Measurements from ENCODE around the gene TSPYL2.
A peak's percentile ranks its signal among the peaks of the same experiment; 100 is the strongest.

The TSPYL2 gene

DNA sequence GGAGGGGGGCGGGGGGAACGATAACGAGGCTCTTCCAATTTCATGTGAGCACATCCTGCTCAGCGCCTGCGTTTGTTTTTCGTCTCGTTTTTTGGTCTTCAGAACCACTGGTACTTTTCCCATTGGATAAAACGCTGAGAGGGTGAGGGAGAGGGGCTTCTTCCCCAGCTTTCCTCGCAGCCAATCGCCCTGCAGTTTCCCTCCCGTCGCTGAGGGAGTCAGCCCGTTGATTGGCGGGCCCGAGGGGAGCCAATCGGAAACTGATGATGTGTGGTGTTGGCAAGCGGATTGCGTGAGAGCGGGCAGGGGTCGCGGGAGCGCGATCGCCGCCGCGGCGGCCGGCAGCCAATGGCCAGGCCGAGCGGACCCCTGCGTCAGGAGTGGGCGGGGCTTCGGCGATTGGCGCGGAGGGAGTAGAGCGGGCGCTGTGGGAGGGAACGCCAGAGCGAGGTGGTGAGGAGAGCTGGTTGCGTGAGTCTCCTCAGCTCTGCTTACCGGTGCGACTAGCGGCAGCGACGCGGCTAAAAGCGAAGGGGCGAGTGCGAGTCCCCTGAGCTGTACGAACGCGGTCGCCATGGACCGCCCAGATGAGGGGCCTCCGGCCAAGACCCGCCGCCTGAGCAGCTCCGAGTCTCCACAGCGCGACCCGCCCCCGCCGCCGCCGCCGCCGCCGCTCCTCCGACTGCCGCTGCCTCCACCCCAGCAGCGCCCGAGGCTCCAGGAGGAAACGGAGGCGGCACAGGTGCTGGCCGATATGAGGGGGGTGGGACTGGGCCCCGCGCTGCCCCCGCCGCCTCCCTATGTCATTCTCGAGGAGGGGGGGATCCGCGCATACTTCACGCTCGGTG, at the start of gene TSPYL2:
TSPYL2 (plus strand) TSS at position 443 of the 848 bp plus-strand sequence; CDS start at position 575, 132 bp downstream.
- DNase-seq (ENCODE audit: low spot score) = peak; percentile 93

DNA sequence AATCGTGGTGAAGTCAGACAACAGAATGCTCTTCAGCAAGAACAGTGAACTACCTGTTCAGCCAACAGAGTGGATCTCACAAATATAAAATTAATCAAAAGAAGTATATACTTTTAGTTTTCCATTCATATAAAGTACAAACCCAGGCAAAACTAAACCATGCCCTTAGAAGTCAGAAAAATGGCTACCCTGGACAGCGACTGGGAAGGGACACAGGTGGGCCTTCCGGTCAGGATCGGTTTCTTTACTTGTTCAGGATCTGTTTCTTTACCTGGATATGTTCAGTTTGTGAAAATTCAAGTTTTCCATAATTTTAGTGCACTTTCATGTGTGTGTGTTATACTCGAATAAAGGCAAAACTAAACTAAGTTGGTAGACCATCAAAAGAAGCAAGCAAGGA, 46.0 kb upstream of the TSPYL2 start:
- DNase-seq (ENCODE audit: low spot score) = no peak

DNA sequence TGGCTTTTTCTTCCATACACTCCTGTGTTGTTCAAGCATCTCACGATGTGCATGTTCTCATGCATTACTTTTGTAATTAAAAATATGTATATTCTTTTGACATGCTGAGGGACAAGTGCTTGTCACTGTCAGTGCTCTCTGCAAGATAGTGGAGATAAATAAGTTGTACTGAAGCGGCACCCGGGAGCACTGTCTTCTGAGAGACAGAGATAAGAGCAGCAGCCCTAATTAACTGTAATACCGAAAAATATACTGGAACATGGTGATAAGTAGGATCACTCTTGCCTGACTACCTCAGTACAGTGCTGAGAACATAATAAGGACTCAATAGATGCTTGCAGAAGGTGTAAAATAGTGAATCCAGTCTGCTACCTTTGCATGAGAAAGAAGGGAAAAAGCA, 42.9 kb upstream of the TSPYL2 start:
- no peak for DNase-seq (ENCODE audit: low spot score)

DNA sequence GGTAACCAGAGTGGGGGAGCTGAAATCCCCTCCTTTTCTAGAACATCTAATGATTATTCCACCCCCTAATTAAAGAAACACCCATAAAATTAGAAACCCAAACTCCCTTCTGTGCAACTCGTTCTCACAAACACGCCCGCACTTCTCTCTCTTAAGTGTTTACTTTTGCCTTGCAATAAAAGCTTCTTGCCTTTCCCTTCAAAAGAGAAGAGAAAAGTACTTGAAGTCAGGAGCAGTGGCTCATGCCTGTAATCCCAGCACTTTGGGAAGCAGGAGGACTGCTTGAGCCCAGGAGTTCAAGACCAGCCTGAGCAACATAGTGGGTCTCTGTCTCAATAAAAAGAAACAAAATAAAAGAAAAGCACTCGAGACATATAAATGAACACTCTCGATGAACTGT, 37.2 kb upstream of the TSPYL2 start:
- no peak for DNase-seq (ENCODE audit: low spot score)

DNA sequence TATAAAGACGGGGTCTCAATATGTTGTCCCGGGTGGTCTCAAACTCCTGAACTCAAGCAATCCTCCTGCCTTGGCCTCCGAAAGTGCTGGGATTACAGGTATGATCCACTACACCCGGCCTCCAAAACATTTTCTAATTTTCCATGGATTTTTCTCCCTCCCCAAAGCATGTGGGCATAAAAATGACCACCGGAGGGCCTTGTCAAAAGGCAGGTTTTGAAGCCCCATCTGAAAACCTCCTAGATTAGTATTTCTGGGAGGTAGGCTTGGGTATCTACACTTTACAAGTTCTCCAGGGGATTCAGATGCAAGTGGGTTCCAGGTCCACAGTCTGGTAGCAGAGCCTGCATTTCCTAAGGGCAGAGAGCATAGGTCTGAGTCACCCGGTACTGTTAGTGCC, 34.9 kb upstream of the TSPYL2 start:
- DNase-seq (ENCODE audit: low spot score) = no peak

DNA sequence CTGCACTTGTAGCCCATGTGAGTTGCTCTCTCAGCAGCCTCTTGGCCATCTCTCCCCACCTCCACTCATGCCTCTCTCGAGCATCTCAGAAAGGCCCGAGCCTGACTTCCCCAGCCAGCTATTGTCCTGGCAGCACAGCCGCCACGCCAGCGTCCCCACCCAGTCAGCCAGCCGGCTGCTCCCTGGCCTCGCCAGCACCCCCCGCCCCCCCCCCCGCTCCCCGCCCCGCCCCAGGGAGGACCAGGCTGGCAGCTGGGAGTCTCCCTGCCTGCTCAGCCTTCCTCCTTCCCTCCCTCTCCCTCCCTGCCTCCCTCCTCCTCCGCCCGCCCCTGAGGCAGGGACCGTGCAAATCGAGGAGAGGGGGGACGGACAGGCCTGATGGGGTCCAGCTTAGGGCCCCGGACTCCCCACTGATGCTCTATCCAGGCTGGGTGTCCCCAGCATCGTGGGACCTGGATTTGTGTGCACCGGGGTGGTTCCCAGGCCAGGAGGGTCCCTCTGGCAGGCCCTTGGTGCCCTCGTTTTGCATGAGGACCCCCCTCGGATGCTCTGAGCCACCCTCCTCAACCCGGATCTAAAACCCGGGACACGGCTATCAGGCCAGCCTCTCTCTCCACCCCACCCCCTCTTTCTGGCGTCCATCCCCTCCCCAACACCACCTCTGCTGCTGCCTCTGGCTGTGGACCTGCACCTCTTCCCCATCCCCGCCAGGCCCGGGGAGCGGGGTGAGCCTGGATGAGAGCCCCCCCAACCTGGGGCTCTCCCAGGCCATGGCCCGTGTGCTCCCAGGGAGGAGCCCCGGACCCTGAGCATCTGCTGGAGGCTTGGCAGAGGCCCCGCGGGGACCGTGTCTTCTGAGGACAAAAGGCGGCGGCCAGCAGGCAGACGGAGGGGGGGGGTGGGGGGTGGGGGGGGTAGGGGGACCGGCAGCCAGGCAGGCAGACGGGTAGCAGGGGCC, 33.7 kb upstream of the TSPYL2 start, which contains the start of gene GPR173:
GPR173 (plus strand) TSS at position 621 of the 958 bp plus-strand sequence. CDS start 27,833 bp downstream, outside the sequence.
- no peak for DNase-seq (ENCODE audit: low spot score)

DNA sequence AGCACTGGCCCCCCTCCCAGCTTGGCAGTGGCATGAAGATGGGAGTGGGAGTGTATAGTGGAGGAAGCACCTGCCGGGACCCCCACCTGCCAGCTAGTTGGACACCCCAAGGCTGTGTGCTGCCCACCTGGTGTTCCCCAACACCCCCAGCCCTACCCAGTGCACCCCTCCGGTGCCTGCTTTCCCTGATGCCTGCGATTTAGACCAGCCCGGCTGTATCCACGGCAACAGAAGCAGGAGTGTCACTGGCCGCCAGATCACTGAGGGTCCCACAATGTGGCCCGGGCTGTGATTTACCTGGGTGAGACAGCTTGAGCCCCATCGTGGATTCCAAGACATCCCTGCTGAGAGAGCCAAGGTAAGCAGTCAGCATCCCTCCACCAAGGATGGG, 33.0 kb upstream of the TSPYL2 start:
- no peak for DNase-seq (ENCODE audit: low spot score)

DNA sequence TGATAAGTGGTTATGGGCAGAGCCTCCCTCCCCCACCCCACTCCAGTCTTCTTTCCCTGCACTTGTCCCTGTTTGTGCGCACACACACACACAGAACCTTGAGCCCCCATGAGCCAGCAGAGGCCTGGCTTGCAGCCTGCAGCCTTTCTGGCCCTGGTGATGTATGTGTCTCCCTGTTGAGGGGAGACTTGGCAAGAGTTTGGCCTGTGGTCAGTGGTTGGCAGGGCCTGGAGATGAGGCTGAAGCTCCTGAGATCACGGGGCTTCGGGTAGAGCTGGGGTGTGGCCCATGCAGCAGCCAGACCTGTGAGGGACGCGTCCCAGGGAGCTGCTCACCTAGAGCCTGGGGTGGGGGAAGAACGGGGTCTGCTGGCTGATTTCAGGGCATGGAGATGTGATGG, 31.3 kb upstream of the TSPYL2 start:
- no peak for DNase-seq (ENCODE audit: low spot score)

DNA sequence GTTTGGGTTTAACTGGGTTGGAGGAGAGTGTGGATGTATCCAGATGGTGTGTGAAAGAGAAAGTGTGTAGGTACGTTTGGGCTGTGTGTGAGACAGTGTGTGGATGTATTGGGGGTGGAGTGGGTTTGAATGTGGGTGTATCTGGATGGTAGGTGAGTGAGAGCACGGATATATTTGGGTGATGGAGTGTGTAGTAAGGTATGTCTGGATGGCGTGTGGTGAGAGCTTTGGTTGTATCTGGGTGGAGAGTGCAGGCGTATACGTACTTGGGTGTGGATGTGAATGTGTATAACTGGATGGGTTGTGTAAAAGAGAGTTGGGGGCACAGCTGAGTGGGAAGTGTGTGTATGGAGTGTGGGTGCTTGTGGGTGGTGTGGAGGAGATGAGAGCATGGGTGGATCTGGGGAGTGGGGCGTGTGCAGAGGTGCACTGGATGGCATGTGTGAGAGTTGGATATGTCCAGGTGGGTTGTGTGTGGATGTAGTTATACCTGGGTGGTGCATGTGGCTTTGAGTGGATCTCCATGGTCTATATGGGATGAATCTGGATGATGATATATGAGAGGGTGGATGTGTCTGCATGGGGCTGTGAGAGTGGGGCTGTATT, 26.8 kb upstream of the TSPYL2 start:
- DNase-seq (ENCODE audit: low spot score) = no peak

DNA sequence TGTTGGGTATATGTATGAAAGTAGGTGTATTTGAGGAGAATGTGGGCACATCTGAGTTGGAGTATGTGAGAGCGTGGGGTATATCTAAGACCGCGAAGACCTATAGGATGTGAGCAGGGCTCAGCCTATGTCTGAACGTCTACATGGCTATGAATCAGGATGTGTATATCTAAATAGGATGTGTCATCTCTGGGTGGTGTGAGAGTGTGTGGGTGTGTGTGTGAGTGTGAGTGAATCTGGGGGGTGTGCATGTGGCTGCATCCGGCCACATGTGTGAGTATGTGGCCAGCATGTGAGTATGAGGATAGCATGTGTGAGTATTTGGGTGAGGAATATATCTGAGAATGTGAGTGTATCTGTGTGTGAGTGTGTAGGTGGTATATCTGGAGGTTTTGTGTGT, 25.9 kb upstream of the TSPYL2 start:
- DNase-seq (ENCODE audit: low spot score) = no peak

DNA sequence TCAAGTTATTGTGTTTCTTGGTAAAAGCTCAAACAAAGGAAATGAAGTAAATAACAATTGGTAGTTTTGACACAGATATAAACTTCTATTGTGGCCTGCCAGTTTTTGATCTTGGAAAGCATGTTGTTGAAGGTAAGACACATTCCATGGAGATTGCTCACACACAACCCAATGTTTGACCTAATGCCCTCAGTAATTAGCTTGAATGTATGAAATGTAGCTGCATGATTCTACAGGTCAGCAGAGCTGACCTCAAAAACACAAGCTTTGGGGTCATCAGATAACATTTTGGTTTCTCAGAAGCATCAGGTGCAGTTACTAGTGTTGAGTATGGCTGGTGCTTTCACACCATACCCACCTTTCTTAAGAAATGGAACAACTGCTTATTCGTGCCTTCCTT, 17.1 kb upstream of the TSPYL2 start:
- DNase-seq (ENCODE audit: low spot score) = no peak

DNA sequence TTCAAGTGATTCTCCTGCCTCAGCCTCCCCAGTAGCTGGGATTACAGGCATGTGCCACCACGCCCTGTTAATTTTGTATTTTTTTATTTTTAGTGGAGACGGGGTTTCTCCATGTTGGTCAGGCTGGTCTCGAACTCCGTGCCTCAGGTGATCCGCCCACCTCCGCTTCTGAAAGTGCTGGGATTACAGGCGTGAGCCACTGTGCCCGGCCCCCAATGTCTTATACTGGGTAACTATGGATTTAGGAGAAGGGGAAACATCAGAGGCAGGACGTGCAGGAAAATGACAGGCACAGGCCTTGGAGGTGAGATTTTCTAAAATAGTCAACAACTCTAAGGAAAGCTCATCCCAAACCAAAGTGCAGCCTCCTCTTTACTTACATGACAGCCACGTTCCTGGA, 11.1 kb upstream of the TSPYL2 start:
- no peak for DNase-seq (ENCODE audit: low spot score)

DNA sequence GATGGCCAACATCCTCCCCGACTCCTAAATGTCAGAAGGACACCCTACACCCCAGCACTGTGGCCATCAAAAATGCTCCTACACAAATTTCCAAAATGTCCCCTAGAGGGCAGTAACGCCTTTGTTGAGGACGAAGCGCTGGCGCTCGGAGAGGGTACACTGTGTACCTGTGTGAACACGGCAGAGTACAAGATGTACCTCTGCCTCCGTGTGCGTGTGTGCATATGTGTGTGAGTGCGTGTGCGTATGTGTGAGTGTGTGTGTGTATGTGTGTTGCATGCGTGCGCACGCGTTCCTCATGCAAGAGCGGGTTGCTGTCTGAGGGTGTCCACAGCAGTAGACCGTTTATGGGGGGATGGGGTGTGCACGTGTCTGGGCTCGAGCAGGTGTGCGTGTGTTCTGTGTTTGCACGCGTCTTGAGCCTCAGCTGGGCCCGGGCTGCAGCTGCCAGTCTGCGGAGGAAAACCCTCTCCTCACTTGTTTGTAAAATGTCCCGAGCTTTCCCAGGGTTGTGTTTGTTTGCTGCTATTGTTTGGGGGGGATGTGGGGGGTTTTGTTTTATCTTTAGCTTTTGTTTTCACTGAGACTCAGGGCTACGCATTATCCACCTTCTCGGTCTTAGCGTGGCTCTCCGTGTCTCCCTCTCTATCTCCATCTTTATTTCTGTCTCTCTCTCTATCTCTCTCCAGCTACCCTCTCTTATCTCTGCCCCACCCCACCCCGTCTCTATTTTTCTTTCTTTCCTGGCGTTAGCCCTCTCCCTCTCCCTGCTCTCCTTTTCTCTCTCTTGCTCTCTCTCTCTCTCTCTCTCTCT, 10.4 kb upstream of the TSPYL2 start:
- peak; percentile 90 for DNase-seq (ENCODE audit: low spot score)

DNA sequence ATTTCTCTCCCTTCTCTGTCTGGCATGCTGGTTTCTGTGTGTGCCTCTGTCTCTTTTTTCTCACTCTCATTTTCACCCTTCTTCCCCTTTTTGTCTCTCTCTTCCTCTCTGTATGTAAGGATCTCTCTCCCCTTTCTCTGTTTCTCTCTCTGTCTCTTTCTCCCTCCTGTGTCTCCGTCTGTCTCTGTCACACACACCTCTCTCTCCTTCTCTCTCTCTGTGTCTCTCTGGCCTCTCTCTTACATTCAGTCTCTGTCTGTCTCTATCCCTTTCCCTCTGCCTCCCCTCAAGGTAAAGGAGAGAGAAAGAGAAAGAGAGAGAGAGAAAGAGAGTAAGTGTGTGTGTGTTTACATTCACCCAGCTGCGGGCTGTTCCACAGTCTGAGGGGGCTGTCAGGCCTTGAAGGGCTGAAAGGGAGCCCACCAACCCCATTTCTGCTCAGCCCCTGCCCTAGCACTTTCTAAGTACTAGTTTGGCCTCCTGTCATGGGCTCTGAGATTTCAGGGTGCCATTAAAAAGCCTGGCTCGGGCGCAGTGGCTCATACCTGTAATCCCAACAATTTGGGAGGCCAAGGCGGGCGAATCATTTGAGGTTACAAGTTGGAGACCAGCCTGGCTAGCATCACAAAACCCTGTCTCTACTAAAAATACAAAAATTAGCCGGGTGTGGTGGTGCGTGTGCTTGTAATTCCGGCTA, 9.6 kb upstream of the TSPYL2 start:
- peak; percentile 30 for DNase-seq (ENCODE audit: low spot score)

DNA sequence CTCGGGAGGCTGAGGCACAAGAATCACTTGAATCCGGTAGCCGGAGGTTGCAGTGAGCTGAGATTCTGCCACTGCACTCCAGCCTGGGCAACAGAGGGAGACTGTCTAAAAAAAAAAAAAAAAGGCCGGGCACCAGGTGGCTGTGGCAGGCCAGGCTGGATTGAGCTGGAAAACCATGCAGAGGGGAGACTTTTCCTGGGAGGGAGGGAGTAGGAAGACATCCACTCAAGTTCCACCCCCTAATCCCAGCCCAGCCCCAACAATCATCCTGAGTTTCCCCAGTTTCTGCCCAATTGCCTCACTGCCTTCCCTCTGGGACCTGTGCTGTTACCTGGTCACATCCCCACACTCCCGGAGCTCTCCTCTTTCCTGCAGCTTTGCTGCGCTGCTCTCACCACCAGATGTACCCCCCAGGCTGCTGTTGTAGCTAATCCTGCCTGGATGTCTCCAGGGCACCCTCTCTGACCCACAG, 9.0 kb upstream of the TSPYL2 start:
- no peak for DNase-seq (ENCODE audit: low spot score)

DNA sequence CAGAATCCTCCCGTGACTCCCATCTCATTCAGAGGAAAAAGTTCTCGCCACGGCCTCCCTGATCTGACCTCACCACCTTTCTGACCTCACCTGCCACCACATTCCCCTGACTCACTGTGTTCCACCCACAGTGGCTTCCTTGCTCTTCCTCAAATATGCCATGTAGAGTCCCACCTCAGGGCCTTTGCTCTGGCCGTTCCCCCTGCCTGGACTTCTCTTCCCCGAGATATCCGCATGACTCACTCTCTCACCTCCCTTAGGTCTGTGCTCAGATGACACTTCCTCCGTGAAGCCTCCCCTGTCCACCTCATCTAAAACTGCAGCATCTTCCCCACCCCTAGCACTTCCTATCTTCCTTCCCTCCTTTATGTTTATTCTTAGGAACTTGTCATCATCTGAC, 7.2 kb upstream of the TSPYL2 start:
- no peak for DNase-seq (ENCODE audit: low spot score)

DNA sequence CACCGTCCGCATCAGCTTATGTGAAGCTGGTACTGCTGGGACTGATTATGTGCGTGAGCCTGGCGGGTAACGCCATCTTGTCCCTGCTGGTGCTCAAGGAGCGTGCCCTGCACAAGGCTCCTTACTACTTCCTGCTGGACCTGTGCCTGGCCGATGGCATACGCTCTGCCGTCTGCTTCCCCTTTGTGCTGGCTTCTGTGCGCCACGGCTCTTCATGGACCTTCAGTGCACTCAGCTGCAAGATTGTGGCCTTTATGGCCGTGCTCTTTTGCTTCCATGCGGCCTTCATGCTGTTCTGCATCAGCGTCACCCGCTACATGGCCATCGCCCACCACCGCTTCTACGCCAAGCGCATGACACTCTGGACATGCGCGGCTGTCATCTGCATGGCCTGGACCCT, 5.5 kb upstream of the TSPYL2 start:
- no peak for DNase-seq (ENCODE audit: low spot score)

DNA sequence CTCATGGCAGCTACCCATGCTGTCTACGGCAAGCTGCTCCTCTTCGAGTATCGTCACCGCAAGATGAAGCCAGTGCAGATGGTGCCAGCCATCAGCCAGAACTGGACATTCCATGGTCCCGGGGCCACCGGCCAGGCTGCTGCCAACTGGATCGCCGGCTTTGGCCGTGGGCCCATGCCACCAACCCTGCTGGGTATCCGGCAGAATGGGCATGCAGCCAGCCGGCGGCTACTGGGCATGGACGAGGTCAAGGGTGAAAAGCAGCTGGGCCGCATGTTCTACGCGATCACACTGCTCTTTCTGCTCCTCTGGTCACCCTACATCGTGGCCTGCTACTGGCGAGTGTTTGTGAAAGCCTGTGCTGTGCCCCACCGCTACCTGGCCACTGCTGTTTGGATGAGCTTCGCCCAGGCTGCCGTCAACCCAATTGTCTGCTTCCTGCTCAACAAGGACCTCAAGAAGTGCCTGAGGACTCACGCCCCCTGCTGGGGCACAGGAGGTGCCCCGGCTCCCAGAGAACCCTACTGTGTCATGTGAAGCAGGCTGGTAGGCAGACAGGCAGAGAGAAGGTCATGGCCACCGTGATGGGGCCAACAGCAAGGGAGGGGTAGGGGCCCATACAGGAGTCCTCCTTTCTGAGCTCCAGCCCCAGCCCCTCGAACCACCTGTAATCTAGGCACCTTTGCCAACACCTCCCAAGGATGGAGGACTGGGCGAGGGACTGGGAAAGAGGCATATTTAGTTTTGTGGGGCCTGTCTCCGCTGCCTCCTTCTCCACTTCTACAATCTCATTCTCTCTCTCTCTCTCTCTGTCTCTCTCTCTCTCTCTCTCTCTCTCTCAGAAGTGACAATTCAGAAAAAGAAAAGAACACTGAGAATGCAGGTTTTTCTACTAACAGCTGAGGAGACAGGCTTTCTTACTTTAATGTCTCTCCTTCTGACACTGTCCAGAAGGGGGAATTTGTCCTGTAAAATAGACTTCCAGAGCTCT, 4.7 kb upstream of the TSPYL2 start:
- peak; percentile 17 for DNase-seq (ENCODE audit: low spot score)

DNA sequence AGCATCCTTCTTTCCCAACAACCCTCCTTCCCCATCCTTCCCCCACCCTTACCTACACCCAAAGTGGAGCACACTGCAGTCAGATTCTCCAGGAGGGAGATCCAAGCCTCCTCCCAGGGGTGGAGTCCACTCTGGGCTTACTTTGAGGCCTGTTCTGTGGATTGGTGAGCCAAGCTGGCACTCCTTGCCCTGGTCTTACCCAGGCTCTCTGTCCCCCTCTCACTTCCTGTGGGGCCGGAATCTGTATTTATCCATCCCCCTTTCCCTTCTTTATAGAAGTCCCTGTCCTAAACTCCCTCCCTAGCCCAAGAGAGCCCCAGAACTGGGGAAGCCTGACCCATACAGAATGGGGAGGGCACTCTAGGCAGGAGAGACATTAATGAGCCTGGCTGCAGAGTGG, 3.2 kb upstream of the TSPYL2 start:
- DNase-seq (ENCODE audit: low spot score) = no peak

Data from NAMALWA (cell line).